Measurements from ENCODE around the gene BRD2.

DNA sequence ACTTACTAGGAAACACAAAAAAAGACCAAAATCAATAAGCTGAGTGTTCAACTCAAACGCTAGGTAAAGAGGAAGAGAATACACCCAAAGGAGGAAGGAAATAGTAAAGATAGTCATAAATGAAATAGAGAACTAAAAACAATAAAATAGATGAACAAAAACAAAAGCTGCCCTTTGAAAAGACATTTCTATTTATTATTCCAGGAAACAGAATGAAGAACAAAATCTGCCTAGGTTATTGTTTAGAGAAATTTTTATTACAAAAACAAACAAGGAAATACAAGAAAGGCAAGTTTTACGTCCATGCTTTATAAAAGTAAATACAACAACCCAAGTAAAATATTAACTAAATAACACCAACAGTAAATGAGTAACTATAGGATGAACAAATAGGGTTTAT, 47.7 kb upstream of the BRD2 start:
- TF ChIP-seq GATA3 (IDR thresholded peaks at IDR 0.05; ENCODE audit: low read depth, low read length) (no peak), GATA2 (IDR thresholded peaks at IDR 0.05; ENCODE audit: low read depth, low read length) (no peak)

All from SH-SY5Y (cell line).